SH-SY5Y (cell line): ENCODE measurements around the gene UBE2Q2.

Experiments
- GATA2 ChIP-seq: IDR thresholded peaks from 2 replicates; pipeline ENCODE4 v1.6.1; 2011; ENCODE audit warnings: mild to moderate bottlenecking, low read depth, low read length
- GATA3 ChIP-seq: IDR thresholded peaks from 2 replicates; pipeline ENCODE4 v1.6.1; 2011; ENCODE audit warnings: low read depth, mild to moderate bottlenecking, low read length, moderate library complexity

DNA sequence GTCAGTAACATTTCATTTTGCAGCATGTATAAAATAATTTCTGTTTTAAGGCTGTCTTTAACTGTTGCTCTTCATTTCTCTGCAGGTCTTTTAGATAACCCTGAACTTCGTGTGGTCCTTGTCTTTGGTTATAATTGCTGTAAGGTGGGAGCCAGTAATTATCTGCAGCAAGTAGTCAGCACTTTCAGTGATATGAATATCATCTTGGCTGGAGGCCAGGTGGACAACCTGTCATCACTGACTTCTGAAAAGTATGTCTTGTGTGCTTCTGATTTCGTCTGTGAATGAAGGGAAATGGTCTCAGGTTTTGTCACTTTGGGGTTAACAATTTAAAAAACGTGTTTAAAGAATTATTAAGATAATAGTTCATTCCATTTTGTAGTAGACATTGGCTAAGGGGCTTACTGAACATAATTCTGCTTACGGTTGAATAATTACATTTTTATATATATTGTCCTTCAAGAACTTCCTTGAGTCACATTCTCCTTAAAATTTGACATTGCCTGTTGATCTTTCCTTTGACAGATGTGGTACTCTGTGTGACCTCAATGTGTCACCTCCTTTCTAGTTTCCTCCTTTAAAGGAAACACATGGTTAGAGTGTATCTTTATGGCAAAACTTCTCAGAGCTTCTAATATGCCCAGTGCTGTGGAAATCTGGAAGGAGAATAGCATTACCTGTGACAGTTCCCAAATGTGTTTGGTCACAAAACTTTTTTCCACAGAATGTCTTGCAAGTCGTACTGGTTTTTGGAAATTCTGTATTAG is 86.7 kb downstream of the UBE2Q2 start:
- no peak for TF ChIP-seq GATA3
- no peak for TF ChIP-seq GATA2
